CD14-positive monocyte (primary cell): ENCODE results near the gene RBFOX2. TPM values are rescaled to one million over a fixed set of nuclear protein-coding genes. Genes with fewer than 3 reads are reported as not detected.

Source experiments
- DNase-seq, 3 donors: peaks; one replicate each; pipeline ENCODE4 v3.0.0-alpha.2; 2011 to 2022
- H2AFZ ChIP-seq: 2 replicates; pipeline ENCODE4 v1.6.0; 2012; ENCODE audit warnings: mild to moderate bottlenecking, low read depth, low read length, inconsistent platforms; ENCODE audit not compliant: insufficient read depth, poor library complexity, severe bottlenecking
- H3K27ac ChIP-seq, 2 donors: 1 replicate in 1 of 2; 2 replicates in 1 of 2; pipeline ENCODE4 v1.5.1; 2012 to 2013; ENCODE audit warnings: low read length in 2 of 2, control low read depth in 1 of 2, inconsistent platforms in 1 of 2, low read depth in 1 of 2, mild to moderate bottlenecking in 1 of 2
- H3K27me3 ChIP-seq, 2 donors: one replicate each; pipeline versions ENCODE4 v1.6.0 to v1.6.1; 2011 to 2013; ENCODE audit warnings: low read length in 2 of 2; ENCODE audit not compliant: control insufficient read depth in 2 of 2, insufficient read depth in 2 of 2
- H3K36me3 ChIP-seq, 2 donors: replicated peaks in 1 of 2; 1 replicate in 1 of 2; 2 replicates in 1 of 2; pipeline versions ENCODE4 v1.5.1 to v1.6.1; 2012 to 2013; ENCODE audit warnings: low read length in 2 of 2, control low read depth in 1 of 2, inconsistent platforms in 1 of 2, mild to moderate bottlenecking in 1 of 2; ENCODE audit not compliant: insufficient read depth in 2 of 2, control insufficient read depth in 1 of 2
- H3K4me1 ChIP-seq, 2 donors: 1 replicate in 1 of 2; 2 replicates in 1 of 2; pipeline versions ENCODE4 v1.5.1 to v1.6.1; 2012 to 2013; ENCODE audit warnings: low read length in 2 of 2, control low read depth in 1 of 2, inconsistent platforms in 1 of 2, mild to moderate bottlenecking in 1 of 2, moderate library complexity in 1 of 2; ENCODE audit not compliant: insufficient read depth in 2 of 2, control insufficient read depth in 1 of 2
- H3K4me2 ChIP-seq: replicated peaks from 2 replicates; pipeline ENCODE3; 2012; ENCODE audit warnings: low read length, moderate library complexity, mild to moderate bottlenecking; ENCODE audit not compliant: poor library complexity, severe bottlenecking; ENCODE audit errors: extremely low read depth
- H3K4me3 ChIP-seq, 3 experiments: fragments of 200-600 bp in 1 of 3; sonication (generic) in 1 of 3; replicated peaks in 1 of 3; 1 replicate in 2 of 3; 2 replicates in 1 of 3; pipeline ENCODE4 v1.5.1; 2011 to 2013; ENCODE audit warnings: low read length in 3 of 3, mild to moderate bottlenecking in 3 of 3, control low read depth in 2 of 3, low read depth in 2 of 3, inconsistent platforms in 1 of 3, moderate library complexity in 1 of 3
- H3K79me2 ChIP-seq: 2 replicates; pipeline ENCODE4 v1.6.0; 2012; ENCODE audit warnings: mild to moderate bottlenecking, control low read depth, inconsistent platforms, low read length, moderate library complexity; ENCODE audit not compliant: insufficient read depth
- H3K9ac ChIP-seq: 2 replicates; pipeline ENCODE4 v1.6.0; 2017; ENCODE audit warnings: low read length, mild to moderate bottlenecking; ENCODE audit not compliant: insufficient read depth, poor library complexity, severe bottlenecking
- H3K9me3 ChIP-seq, 2 donors: replicated peaks in 1 of 2; 1 replicate in 1 of 2; 2 replicates in 1 of 2; pipeline versions ENCODE4 v1.5.1 to v1.6.1; 2012 to 2013; ENCODE audit warnings: low read length in 2 of 2, control low read depth in 1 of 2; ENCODE audit not compliant: control insufficient read depth in 1 of 2, insufficient read depth in 1 of 2
- H4K20me1 ChIP-seq: 2 replicates; pipeline ENCODE4 v1.6.0; 2012; ENCODE audit warnings: mild to moderate bottlenecking, low read length, control low read depth, moderate library complexity; ENCODE audit not compliant: insufficient read depth
- H3K27ac Mint-ChIP-seq, 7 donors: one replicate each; pipeline ENCODE4 v1.8.0; 2020; ENCODE audit warnings: mild to moderate bottlenecking in 7 of 7, mixed read lengths in 7 of 7, moderate library complexity in 6 of 7, inconsistent platforms in 2 of 7
- H3K27me3 Mint-ChIP-seq, 3 donors: one replicate each; pipeline ENCODE4 v1.8.0; 2021 to 2022; ENCODE audit warnings: low read depth in 3 of 3, mild to moderate bottlenecking in 3 of 3, mixed read lengths in 3 of 3, moderate library complexity in 3 of 3, inconsistent platforms in 1 of 3
- H3K36me3 Mint-ChIP-seq, 2 donors: one replicate each; pipeline ENCODE4 v1.8.0; 2020; ENCODE audit warnings: mixed read lengths in 2 of 2, inconsistent platforms in 1 of 2, mild to moderate bottlenecking in 1 of 2
- H3K4me1 Mint-ChIP-seq: one replicate; pipeline ENCODE4 v1.8.0; 2020; ENCODE audit warnings: mild to moderate bottlenecking, mixed read lengths
- H3K4me3 Mint-ChIP-seq, 2 donors: one replicate each; pipeline ENCODE4 v1.8.0; 2020; ENCODE audit warnings: mild to moderate bottlenecking in 2 of 2, mixed read lengths in 2 of 2, moderate library complexity in 1 of 2
- H3K9me3 Mint-ChIP-seq, 7 donors: one replicate each; pipeline ENCODE4 v1.8.0; 2020 to 2022; ENCODE audit warnings: mixed read lengths in 7 of 7, mild to moderate bottlenecking in 6 of 7, moderate library complexity in 6 of 7, inconsistent platforms in 2 of 7
- CTCF ChIP-seq: fragments of 200-600 bp; IDR thresholded peaks from one replicate; pipeline ENCODE4 v1.8.0; 2022; ENCODE audit warnings: antibody characterized with exemption, mild to moderate bottlenecking
- WGBS: methylation state at CpG from one replicate; pipeline ENCODE4 v1.1.5; 2013; ENCODE audit warnings: missing lambda C conversion rate; ENCODE audit not compliant: insufficient coverage; 5-methylcytosine and 5-hydroxymethylcytosine counted together
- intact Hi-C, 2 donors: fragments of 100-400 bp; cut with micrococcal nuclease; formaldehyde crosslinking; loops; one replicate each; pipeline versions ENCODE4 v1.15.0 to v1.15.1; 2023
- polyA plus RNA-seq, 3 donors: library from polyadenylated mRNA; depleted of rRNA in 1 of 3; unstranded in 2 of 3; stranded (reverse) in 1 of 3; fragments of 300-500 nt in 2 of 3; fragments of >200 nt in 1 of 3; fragmentation: Illumina TruSeq in 2 of 3; gene quantifications; 1 replicate in 2 of 3; 2 replicates in 1 of 3; pipeline ENCODE4 v1.2.3, GENCODE V29; 2012 to 2021

The RBFOX2 gene
- polyA plus RNA-seq, 3 donors = not detected

GRCh38 chr22:35947794-35948425 lies 80.7 kb downstream of the RBFOX2 start:
- H3K9me3 Mint-ChIP-seq = no peaks in the 10 kb centered on the region
- Histone ChIP-seq H3K27me3 (no peaks in the 10 kb centered on the region), H2AFZ (no peak overlapping the region), H3K9me3 (no peaks in the 10 kb centered on the region), H4K20me1 (no peaks in the 10 kb centered on the region), H3K79me2 (no peaks in the 10 kb centered on the region), H3K4me3 (no peak overlapping the region), H3K9ac (no peak overlapping the region), H3K36me3 (no peaks in the 10 kb centered on the region), H3K4me1 (no peaks in the 10 kb centered on the region), H3K4me2 (no peak overlapping the region), H3K27ac (no peak overlapping the region)
- no peak overlapping the region for H3K27ac Mint-ChIP-seq
- no peak overlapping the region for H3K4me3 Mint-ChIP-seq
- peaks cover 1 to 6% (median 4%) of the 10 kb centered on the region in 3 donors for H3K27me3 Mint-ChIP-seq
- 90% methylated on average over 3 of the region's 5 CpGs for whole genome bisulfite sequencing
- no peak for DNase-seq
- TF ChIP-seq CTCF = no peak
- intact Hi-C loops = no loop called here
- no peaks in the 10 kb centered on the region for H3K4me1 Mint-ChIP-seq
- no peaks in the 10 kb centered on the region for H3K36me3 Mint-ChIP-seq

GRCh38 chr22:35944458-35944857 lies 84.2 kb downstream of the RBFOX2 start:
- H3K27me3 Mint-ChIP-seq = peaks cover 2 to 6% (median 4%) of the 10 kb centered on the region in 3 donors
- Histone ChIP-seq H3K27ac (no peak overlapping the region), H3K9me3 (no peaks in the 10 kb centered on the region), H3K4me2 (no peak overlapping the region), H3K27me3 (no peaks in the 10 kb centered on the region), H3K36me3 (no peaks in the 10 kb centered on the region), H3K4me3 (no peak overlapping the region), H3K79me2 (no peaks in the 10 kb centered on the region), H4K20me1 (no peaks in the 10 kb centered on the region), H3K4me1 (no peaks in the 10 kb centered on the region), H3K9ac (no peak overlapping the region), H2AFZ (no peak overlapping the region)
- no peaks in the 10 kb centered on the region for H3K36me3 Mint-ChIP-seq
- no peak for DNase-seq
- TF ChIP-seq CTCF = no peak
- H3K4me1 Mint-ChIP-seq = no peaks in the 10 kb centered on the region
- intact Hi-C loops = no loop called here
- no peak overlapping the region for H3K4me3 Mint-ChIP-seq
- no peak overlapping the region for H3K27ac Mint-ChIP-seq
- H3K9me3 Mint-ChIP-seq = no peaks in the 10 kb centered on the region
- no CpG with 5 or more reads among the region's 6 CpGs for WGBS
